ENCODE data around the gene CBFA2T2.
"Not testable (repeated sequence)": the region's sequence is repeated elsewhere in the genome, so short reads cannot be mapped to it uniquely, and the experiment has no call there.

Gene CBFA2T2

DNA sequence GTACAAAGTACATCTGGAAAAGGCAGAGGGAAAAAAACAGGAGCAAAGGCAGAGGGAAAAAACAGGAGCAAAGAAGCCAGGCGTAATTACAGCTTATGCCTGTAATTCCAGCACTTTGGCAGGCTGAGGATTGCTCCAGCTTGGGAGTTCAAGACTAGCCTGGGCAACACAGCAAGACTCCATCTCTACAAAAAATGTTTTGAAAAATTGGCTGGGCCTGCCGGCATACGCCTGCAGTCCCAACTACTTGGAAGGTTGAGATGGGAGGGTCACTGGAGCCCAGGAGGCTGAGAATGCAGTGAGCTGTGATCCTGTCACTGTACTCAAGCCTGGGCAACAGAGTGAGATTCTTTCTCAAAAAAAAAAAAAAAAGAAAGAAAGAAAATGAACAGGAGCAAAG lies 19.0 kb upstream of the CBFA2T2 start:
- DNase-seq (ENCODE audit: low spot score) = no peak

DNA sequence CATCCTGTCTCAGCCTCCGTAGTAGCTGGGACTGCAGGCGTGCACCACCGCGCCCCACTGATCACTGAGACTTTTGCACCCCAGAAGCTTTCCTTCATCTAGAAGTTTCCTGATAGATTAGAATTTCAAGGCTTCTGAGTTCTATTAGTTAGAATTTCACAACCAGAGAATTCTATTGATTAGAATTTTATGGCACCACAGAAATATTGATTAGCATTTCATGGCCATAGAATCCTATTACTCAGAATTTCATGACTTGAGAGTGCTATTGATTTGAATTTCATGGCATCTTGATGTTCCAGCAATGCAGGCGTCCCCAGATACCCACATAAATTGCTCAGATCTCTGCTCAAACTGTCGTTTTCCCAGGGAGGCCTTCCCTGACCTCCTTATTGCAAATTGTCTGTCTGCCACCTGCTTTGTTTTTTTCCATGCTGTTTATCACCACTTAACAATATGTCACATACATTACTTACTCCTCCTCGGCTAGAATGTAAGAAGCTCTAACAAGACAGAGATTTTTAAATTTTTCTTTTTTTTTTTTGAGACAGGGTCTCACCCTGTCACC lies 16.9 kb upstream of the CBFA2T2 start:
- no peak for DNase-seq (ENCODE audit: low spot score)

DNA sequence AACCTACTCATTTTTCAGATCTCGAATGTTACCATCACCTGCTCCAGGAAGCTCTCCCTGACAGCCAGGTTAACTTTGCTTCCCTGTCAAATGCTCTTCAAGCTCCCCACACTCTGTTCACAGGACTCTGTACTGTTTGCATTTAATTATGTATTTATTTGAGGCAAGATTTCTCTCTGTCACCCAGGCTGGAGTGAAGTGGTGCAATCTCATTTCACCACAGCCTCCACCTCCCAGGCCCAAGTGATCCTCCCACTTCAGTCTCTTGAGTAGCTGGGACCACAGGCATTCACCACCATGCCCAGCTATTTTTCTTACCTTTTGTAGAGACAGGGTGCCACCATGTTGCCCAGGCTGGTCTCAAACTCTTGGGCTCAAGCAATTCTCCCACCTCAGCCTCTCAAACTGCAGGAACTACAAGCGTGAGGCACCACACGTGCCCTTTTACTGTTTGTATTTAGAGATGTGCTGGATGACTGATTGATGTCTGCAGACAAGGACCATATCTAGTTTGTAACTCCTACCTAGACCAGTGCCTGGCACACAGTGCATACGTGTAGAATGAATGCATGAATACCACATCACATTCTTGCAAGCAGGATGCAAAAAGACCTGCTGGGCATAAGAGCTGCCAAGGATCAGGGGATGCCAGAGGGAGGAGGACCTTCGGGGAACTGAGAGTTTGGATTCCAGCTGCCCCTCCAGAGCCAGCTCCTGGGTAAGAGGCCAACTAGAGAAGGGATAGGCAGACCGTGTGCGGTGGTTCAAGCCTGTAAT lies 15.6 kb upstream of the CBFA2T2 start:
- no peak for DNase-seq (ENCODE audit: low spot score)

DNA sequence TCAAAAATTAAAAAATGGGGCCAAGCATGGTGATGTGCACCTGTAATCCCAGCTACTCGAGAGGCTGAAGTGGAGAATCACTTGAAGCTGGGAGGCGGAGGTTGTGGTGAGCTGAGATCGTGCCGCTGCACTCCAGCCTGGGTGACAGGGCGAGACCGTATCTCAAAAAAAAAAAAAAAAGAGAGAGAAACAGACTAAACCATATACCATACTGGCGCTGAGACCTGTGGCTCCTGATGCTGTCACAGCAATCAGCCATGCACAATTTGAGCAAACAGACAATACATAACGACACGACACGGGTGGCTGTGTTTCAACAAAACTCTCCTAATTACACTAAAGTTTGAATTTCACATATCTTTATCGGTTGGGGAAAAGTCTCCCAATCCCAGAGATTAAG lies 14.9 kb upstream of the CBFA2T2 start:
- no peak for DNase-seq (ENCODE audit: low spot score)

DNA sequence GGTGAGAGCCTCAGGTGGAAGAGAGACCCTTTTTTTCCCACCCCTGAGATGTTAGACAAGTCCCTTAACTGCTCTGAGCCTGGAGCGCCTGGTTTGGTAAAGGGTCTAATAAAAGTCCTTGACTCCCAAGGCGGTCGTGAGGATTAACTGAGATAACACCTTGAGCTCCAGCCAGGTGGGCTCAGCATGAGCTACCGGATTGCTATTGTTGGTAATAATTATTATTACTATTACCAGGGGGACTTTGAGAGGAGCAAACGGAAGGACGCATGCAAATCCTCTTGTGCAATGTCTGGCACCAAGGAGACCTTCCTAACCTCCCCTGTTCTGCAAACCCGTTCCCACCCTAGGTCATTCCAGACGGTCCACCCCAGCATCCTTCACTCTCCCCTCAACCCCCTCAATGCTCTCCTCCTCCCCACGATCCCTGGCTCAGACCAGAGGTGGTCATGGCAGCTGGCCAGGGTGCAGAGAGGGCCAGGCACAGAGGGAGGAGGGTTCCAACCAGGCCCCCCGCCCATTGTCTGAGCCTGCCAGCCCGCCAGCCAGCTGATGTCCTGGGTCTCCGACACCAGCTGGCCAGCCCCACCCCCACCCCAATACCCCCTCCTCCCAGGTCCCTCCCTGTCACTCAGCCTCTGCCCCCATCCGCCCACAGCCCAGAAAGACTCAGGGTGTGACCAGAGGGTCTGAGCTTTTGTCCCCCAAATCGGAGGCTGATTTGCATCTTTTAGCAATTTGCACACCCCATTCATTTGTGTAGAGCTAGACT lies 14.3 kb upstream of the CBFA2T2 start:
- no peak for DNase-seq (ENCODE audit: low spot score)

DNA sequence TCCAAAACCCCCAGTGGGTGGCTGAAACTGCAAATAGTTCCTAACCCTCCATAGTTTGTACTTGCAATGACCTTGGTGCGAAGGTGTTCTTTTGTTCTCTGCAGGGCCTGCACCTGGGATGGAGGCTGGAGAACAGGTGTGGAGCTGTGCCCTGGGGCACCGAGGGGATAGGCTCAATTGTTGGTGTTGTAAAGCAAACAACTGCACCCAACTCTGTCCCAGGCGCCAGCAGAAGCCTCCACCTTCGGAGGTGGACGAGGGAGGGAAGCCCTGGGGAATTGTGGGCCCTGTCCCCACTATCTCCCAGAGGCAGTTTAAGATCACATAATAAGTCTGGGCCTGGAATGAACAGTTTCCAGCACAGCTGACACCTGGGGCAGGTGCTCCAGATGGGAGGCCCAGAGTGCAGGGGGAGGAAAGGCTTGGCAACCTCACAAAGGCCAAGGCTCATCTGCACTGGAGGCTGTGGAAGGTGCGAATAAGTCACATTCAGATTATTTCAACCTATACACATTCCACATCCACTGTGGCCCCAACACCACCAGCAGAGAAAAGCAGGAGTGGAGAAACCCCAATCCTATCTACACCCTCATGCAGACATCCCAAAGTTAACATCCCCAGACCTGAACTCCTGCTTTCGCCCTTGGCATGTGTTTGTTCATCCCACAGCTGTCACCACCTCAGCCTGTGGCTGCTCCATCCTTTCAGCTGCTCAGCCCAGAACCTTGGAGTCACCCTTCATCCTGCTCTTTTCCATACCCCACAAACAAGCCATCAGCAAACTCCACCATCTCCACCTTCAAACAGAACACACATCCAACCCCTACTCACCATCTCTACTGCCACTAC lies 12.3 kb upstream of the CBFA2T2 start:
- DNase-seq (ENCODE audit: low spot score) = no peak

DNA sequence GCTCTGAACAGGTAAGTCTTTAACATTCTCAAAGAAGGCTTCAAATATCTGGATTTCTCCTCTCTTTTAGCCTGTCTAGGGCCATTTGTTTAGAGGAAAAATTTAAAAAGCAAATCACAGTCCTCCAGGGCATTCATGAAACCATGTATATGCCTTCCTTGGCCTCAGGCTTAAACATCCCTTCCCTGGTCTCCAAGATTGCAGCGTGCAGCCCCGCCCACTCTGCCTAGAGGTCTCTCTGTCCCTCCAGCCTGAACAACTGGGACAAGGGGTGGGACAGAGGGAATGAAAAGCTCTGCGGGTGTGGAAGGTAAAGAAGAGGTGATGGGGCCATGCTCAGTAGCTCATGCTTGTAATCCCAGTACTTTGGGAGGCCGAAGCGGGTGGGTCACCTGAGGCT lies 9.8 kb upstream of the CBFA2T2 start:
- no peak for DNase-seq (ENCODE audit: low spot score)

DNA sequence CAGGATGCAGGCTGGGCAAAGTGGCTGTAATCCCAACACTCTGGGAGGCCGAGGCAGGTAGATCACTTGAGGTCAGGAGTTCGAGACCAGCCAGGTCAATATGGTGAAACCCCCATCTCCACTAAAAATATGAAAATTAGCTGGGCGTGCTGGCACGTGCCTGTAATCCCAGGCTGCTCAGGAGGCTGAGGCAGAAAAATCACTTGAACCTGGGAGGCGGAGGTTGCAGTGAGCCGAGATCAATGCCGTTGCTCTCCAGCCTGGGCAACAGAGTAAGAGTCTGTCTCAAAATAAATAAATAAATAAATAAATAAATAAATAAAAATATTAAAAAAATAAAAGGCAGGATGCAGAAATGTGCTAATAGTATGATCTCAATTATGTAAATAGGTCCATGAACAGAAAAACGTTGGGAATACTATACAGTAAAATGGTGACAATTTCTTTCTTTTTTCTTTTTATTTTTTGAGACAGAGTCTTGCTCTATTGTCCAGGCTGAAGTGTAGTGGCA lies 8.4 kb upstream of the CBFA2T2 start:
- no peak for DNase-seq (ENCODE audit: low spot score)

DNA sequence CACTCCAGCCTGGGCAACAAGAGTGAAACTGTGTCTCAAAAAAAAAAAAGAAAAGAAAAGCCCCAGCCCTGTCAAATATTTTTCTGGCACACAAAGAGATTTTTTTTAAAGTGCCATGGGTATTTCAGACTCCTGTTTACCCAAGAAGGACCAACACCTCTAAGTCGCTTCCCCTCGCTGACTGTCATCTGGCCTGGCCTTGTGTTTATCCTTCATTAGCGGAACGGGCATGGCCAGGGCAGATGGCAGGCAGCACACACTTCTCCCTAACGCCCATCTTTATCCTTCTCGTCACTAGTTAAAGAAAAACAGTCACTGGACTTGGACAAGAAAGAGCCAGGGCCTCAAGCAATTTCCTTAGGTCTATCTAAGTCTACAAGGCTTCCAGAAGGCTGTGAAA lies 7.3 kb upstream of the CBFA2T2 start:
- no peak for DNase-seq (ENCODE audit: low spot score)

DNA sequence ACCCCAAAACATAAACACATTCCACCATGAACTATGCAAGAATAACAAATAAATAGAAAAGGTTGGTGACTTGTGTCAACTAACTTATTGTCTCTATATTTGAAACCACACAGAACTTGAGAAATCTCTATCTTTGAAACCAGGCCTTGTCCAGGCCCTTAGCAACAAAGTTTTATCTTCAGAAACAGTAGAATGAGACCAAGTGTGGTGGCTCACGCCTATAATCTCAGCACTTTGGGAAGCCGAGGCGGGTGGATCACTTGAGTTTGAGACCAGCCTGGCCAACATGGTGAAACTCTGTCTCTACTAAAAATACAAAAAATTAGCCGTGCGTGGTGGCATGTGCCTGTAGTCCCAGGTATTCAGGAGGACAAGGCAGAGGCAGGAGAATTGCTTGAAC lies 6.7 kb upstream of the CBFA2T2 start:
- DNase-seq (ENCODE audit: low spot score) = not testable (repeated sequence)

DNA sequence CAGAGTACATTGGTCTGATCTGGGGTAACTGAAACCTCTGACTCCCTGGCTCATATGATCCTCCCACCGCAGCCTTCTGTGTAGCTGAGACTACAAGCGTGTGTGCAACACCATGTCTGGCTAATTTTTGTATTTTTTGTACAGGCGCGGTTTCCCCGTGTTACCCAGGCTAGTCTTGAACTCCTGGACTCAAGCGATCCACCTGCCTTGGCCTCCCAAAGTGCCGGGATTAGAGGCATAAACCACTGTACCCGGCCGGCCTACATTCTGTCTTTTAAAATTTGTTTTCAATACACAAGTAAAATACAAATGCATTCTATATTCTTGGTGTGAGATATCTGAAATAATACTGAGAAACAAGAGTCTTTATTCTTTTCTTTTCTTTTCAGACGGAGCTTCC lies 1.7 kb upstream of the CBFA2T2 start:
- no peak for DNase-seq (ENCODE audit: low spot score)

DNA sequence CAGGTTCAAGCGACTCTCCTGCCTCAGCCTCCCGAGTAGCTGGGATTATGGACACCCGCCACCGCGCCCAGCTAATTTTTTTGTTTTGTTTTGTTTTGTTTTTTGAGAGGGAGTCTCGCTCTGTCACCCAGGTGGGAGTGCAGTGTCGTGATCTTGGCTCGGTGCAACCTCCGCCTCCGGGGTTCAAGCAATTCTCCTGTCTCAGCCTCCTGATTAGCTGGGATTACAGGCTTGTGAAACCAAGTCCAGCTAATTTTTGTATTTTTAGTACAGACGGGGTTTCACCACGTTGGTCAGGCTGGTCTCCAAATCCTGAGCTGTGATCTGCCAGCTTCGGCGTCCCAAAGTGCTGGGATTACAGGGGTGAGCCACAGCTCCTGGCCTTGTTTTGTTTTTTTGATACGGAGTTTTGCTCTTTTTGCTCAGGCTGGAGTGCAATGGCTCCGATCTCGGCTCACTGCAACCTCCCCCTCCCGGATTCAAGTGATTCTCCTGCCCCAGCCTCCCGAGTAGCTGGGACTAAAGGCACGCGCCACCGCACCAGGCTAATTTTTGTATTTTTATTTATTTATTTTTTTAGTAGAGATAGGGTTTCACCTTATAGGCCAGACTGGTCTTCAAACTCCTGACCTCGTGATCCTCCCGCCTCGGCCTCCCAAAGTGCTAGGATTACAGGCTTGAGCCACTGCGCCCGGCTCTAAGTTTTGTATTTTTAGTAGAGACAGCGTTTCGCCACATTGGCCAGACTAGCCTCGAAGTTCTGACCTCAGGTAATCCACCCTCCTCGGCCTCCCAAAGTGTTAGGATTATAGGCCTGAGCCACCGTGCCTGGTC lies 1.0 kb upstream of the CBFA2T2 start:
- DNase-seq (ENCODE audit: low spot score) = not testable (repeated sequence)

DNA sequence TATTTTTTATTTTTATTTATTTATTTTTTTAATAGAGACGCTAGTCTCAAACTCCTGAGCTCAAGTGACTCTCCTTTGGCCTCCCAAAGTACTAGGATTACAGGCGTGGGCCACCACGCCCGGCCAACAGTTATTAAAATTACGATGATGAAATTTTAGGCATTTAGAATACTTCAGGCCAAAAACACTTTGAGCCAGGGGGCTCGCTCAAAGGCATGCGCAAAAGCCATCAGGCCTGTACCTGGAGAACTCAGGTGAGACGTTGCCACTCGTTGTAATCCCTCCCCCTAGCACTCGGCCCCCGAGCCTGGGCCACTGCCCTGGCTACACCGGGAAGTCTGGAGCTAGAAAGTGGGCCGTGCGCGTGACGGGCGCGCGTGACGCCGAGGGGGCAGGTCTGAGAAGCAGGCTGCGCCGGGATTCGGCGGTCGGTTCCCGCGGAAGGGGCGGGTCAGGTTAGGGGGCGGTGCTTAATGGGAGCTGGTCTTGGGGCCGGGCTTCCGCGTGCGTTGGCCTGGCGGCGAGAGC lies 337 bp upstream of the CBFA2T2 start:
- peak; percentile 99 for DNase-seq (ENCODE audit: low spot score)

DNA sequence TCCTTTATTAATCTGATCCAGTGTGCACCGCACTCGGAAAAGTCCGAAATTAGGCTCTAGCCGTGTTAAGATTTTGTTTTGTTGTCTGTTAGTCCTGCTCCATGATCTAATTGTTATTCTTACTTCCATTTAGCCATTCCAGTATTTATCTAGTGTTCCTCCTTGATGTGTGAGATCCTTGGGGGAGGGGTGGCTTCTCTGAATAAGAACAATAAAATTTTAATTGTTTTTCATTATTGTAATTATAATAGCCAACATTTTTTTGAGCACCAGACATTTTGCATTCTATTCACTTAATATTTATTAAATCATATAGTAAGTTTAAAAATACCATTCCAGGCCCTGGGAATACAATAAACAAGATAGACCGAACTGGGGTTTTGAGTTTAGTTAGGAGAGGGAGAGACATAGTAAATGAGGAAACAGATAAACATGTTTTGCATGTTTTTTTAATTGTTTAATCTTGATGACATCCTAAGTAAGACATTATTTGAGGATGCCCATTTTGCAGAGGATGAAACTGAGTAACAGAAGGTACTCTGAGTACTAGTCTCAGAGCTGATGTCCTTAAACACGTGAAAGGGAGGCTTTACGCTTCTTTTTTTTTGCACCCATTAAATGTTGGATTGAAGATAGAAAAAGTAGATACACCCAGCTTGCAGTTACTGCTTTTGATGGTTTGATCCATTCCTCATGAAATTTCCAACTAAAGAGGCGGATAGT lies 1.2 kb downstream of the CBFA2T2 start:
- no peak for DNase-seq (ENCODE audit: low spot score)

DNA sequence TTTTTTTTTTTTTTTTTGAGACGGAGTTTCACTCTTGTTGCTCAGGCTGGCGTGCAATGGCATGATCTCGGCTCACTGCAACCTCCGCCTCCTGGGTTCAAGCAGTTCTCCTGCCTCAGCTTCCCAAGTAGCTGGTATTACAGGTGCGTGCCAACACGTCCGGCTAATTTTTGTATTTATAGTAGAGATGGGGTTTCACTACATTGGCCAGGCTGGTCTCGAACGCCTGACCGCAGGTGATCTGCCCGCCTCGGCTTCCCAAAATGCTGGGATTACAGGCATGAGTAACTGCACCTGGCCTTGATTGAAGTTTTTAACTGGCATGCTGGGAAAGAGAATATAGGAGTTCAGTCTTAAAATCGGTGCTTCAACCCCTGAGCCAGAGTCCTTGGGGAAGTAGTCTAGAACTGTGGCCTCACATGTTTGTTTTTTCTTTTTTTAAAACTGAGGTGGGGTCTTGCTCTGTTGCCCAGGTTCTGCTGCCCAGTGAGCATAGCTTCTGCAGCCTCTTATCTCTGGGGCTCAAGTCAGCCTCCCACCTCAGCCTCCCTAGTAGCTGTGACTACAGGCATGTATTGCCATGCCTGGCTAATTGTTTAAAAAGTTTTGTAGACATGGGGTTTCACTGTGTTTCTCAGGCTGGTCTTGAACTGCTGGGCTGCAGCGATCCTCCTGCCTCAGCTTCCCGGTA lies 3.3 kb downstream of the CBFA2T2 start:
- no peak for DNase-seq (ENCODE audit: low spot score)

DNA sequence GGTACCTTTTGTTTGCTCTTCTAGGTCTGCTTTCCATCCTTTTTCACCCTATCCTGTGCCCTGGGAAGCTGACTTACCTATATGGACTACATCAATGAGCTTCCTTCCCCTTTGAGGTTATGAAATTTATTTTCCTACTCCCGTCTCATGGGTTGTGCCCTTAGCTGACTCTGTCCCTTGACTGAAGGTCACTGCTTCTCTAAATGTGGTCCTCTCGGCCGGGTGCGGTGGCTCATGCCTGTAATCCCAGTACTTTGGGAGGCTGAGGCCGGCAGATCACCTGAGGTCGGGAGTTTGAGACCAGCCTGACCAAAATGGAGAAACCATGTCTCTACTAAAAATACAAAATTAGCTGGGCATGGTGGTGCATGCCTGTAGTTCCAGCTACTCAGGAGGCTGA lies 6.9 kb downstream of the CBFA2T2 start:
- DNase-seq (ENCODE audit: low spot score) = not testable (repeated sequence)

DNA sequence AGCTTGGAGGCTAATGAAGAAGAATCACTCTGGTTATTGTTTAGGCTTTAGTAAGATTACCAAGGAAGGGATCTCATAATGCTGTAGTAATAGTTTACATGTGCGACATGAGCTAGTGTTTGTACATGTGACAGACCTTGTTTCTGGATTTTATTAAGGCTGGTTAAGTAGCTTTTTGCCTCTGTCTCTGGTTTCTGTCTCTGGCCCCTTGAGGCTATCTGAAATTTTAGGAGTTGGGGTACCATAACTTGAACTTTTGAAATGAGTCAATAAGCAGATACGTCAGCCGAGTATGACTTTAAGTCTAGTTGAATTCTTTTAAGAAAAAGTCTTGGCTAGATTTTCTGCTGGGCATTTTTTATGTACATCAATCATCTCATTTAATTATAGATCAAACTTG lies 9.5 kb downstream of the CBFA2T2 start:
- no peak for DNase-seq (ENCODE audit: low spot score)

DNA sequence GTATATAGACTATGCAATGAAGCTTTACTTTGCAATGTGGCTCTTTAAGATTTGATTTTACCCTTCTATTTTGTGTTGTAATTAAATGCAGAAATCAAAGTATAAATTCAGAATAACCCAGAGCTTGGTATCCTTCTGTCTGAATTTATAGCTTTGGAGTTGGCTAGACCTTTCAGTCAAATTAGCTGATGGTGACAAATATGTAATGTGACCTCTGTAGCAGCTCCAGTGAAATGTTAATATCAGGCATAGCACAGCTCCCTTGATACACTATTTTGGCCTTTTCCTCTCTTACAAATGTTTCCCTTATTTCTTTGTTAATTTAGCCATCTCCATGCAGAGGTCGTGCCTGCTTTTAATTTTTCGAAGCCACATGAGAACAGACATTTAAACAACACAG lies 11.1 kb downstream of the CBFA2T2 start:
- DNase-seq (ENCODE audit: low spot score) = no peak

DNA sequence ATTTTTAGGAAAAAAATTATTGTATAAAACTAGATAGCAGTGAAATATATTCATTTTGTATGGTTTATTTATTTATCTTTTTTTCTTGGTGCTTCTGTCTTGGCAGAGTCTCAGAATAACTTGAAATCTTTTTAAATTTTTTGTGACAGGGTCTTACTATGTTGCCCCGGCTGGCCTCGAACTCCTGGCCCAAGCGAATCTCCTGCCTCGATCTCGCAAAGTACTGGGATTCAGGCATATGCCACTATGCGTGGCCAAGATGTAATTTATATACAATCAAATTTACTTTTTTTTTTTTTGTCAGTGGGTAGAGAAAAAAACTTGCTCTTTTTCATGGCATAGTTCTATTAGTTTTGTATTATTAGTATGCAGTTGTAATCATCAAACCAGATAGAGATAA lies 13.7 kb downstream of the CBFA2T2 start:
- DNase-seq (ENCODE audit: low spot score) = no peak

DNA sequence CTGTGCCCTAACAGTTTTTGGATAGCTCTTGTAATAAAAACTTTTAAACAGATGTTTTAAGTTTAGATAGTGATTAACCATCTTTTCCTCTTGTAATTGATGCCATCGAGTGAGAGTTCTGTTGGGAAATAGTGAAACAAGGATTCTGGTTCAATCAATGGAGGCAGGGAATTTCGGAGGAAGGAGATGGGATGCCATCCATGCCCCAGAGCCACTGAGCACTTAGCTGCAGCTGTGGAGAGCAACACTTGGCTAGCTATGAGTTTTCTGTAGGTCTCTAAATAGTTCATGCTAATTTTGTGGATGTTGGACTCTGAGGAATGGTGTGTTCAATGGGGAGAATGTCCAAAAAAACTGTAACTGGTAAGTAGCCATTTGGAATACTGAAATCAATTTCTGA lies 16.7 kb downstream of the CBFA2T2 start:
- DNase-seq (ENCODE audit: low spot score) = no peak
